BJ (cell line): Measurements from ENCODE around the gene OXER1. TPM values are rescaled to one million over a fixed set of nuclear protein-coding genes. Genes with fewer than 3 reads are reported as not detected.

Experiments used
- CTCF ChIA-PET: fragments of 350-600 bp; formaldehyde crosslinking; extraction: SDS; loops from one replicate; lab custom pipeline; 2021; ENCODE audit warnings: antibody characterized with exemption, inconsistent platforms; lab: Yijun Ruan, JAX
- POLR2A ChIA-PET: fragments of 300-600 bp; sonication (Branson Sonifier 250); formaldehyde crosslinking; extraction: SDS; loops from one replicate; lab custom pipeline; 2021; ENCODE audit warnings: antibody characterized with exemption; lab: Charles Lee
- DNase-seq: peaks from one replicate; pipeline ENCODE4 v3.0.0-alpha.2; 2011; ENCODE audit warnings: low read depth
- H3K27me3 ChIP-seq: 2 replicates; pipeline ENCODE4 v1.6.0; 2011; ENCODE audit warnings: low read length; ENCODE audit not compliant: control insufficient read depth, insufficient read depth
- H3K36me3 ChIP-seq: 2 replicates; pipeline ENCODE4 v1.5.1; 2011; ENCODE audit warnings: low read length; ENCODE audit not compliant: control insufficient read depth, insufficient read depth
- H3K4me3 ChIP-seq: 2 replicates; pipeline ENCODE4 v1.5.1; 2011; ENCODE audit warnings: low read depth, mild to moderate bottlenecking, control low read depth, low read length
- polyA minus RNA-seq: library from RNA; depleted of rRNA, polyadenylated mRNA; stranded (reverse); fragments of >200 nt; gene quantifications from 2 replicates; pipeline ENCODE4 v1.2.3, GENCODE V29; 2011; rRNA and poly(A)+ RNA removed
- polyA plus RNA-seq: library from polyadenylated mRNA; depleted of rRNA; stranded (reverse); fragments of >200 nt; gene quantifications from 2 replicates; pipeline ENCODE4 v1.2.3, GENCODE V29; 2011; rRNA removed
- TF ChIP-seq, protein P1 (sequence below): IDR thresholded peaks from 2 replicates; pipeline ENCODE4 v1.5.1; 2011; ENCODE audit warnings: low read depth, mild to moderate bottlenecking, control low read depth, inconsistent platforms, low read length, moderate library complexity; ENCODE audit not compliant: insufficient read depth

OXER1 gene
- polyA plus RNA-seq (not detected in 2 replicates), polyA minus RNA-seq (0.26 TPM in 1 of 2 replicates, not detected in the other)

- no peaks in the 10 kb centered on the region for H3K27me3 ChIP-seq
- no peak within 1 kb of the TSS for H3K4me3 ChIP-seq
- ChIA-PET CTCF (interaction anchor here (1.2 kb wide), 1 partner anchor 31 kb away, joined by 3 read pairs; no protein-coding TSS in a partner anchor), POLR2A (no interaction called here)
- no peak for DNase-seq
- TF ChIP-seq, protein P1, sequence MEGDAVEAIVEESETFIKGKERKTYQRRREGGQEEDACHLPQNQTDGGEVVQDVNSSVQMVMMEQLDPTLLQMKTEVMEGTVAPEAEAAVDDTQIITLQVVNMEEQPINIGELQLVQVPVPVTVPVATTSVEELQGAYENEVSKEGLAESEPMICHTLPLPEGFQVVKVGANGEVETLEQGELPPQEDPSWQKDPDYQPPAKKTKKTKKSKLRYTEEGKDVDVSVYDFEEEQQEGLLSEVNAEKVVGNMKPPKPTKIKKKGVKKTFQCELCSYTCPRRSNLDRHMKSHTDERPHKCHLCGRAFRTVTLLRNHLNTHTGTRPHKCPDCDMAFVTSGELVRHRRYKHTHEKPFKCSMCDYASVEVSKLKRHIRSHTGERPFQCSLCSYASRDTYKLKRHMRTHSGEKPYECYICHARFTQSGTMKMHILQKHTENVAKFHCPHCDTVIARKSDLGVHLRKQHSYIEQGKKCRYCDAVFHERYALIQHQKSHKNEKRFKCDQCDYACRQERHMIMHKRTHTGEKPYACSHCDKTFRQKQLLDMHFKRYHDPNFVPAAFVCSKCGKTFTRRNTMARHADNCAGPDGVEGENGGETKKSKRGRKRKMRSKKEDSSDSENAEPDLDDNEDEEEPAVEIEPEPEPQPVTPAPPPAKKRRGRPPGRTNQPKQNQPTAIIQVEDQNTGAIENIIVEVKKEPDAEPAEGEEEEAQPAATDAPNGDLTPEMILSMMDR: no peak
- H3K36me3 ChIP-seq: no peaks in the 10 kb centered on the region
Observed at GRCh38 chr2:42764096-42764495, at the start of gene OXER1. Gene OXER1 (minus strand): TSS chr2:42764135. CDS start chr2:42764062, 73 bp downstream.

- no peaks in the 10 kb centered on the region for H3K36me3 ChIP-seq
- POLR2A ChIA-PET: interaction anchor here (0.6 kb wide), 1 partner anchor 205 kb away, joined by 7 read pairs; no protein-coding TSS in a partner anchor
- DNase-seq: no peak
- no peaks in the 10 kb centered on the region for H3K27me3 ChIP-seq
- no peak overlapping the region for H3K4me3 ChIP-seq
- TF ChIP-seq, protein P1: peak; percentile 43; the same call in 1 of the 2 replicates
- CTCF ChIA-PET: interaction anchor here (1.2 to 4.5 kb wide), 4 partner anchors 9 to 19 kb away, joined by 3 to 27 read pairs (median 11); no protein-coding TSS in a partner anchor
Observed at GRCh38 chr2:42812899-42813479, 49.1 kb upstream of the OXER1 start.

DNA sequence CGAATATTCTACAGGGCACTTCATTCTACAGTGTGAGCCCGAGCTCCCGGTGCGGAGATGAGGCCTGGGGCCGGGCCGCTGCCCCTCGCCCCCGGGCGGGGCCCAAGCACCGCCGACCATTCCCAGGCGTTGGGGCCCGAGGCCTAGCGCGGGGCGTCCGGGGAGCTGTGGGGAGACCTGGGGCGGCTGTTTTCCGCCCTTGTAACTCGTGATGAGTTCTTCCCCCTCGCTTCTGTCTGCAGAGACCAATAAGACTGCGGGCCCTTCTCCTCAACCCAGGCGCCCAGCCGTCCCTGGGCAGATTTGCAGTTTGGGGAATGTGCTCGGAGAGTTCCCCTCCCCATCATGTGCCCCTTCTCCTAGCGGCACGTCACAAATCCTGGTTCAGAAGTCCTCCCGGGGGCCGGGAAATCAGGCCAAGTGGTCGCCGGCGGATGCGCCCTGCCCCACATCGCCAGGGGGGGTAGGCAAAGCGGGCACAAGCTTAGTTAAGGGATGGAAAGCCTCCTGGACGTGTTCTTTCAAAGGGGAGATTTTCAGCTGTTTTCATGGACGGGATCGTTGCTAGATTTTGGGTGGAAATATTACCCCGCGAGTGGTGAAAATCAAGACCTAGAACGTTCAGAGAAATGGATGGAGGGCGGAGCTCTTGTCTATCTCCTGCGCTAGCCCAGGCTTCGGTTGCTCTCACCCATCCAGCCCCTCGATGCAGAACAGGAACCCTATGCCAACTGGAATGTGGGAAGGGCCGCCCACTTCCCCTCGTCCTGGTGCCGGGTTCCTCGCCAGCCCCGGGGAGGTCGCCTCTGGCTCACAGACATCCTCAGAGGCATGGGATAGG, 47.3 kb upstream of the OXER1 start:
- CTCF ChIA-PET: interaction anchor here (0.9 to 4.5 kb wide), 4 partner anchors 8 to 17 kb away, joined by 3 to 27 read pairs (median 16); no protein-coding TSS in a partner anchor
- Histone ChIP-seq H3K36me3 (no peaks in the 10 kb centered on the region), H3K4me3 (peak overlapping the region; percentile 65), H3K27me3 (no peaks in the 10 kb centered on the region)
- TF ChIP-seq, protein P1: no peak
- DNase-seq: no peak
- POLR2A ChIA-PET: interaction anchor here (0.6 kb wide), 1 partner anchor 318 kb away, joined by 5 read pairs; the partner anchor contains the start of gene KCNG3

DNA sequence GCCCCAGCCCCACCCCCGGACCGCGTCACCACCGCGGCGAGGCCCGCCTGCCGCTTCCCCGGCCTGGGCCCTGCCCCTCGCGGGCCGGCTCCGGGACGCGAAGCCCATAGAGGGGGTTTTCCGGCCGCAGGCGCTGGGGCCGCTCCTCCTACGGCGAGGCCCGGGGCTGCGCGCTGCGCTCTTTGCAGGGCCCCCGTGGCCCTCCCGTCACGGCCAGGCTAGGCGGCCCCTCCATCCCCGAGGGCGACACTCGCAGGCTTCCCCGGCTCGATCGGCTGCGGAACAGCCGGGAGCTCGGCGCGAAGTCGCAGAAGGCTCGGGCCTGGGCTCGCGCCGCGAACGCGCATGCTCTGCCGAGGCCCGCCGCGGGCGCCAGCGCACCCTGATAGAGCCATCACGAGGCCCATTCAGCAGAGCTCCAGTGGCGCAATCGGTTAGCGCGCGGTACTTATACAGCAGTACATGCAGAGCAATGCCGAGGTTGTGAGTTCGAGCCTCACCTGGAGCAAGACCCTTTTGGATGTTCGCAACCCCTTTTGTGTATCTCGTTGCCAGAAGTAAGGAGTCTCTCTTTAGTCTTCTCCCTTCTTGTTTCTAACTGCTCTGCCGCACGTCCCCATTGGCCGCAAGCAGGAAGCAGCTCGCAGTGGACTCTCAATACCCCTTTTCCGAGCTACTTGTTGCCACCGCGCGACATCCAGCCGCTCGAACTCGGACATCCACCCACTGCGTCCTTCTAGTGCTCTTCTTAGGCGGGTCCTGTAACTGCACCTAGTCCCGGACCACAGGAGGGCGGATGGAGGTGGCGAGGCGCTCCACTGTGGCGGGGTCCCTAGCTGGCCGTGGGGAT, 46.4 kb upstream of the OXER1 start:
- ChIA-PET CTCF (interaction anchor here (0.7 to 4.5 kb wide), 4 partner anchors 9 to 27 kb away, joined by 3 to 27 read pairs (median 8); no protein-coding TSS in a partner anchor), POLR2A (interaction anchor here (0.6 kb wide), 2 partner anchors 358 to 437 kb away, joined by 3 read pairs; no protein-coding TSS in a partner anchor)
- Histone ChIP-seq H3K27me3 (no peaks in the 10 kb centered on the region; the same call in 1 of the 2 replicates), H3K36me3 (no peaks in the 10 kb centered on the region), H3K4me3 (peak overlapping the region; percentile 65)
- TF ChIP-seq, protein P1: no peak
- peak; percentile 87 for DNase-seq
